RKO (cell line): ENCODE data around the gene TRIM59.

Source experiments
- DNase-seq: peaks from one replicate; pipeline ENCODE4 v3.0.0-alpha.2; 2016; ENCODE audit warnings: low spot score

TRIM59 gene

DNA sequence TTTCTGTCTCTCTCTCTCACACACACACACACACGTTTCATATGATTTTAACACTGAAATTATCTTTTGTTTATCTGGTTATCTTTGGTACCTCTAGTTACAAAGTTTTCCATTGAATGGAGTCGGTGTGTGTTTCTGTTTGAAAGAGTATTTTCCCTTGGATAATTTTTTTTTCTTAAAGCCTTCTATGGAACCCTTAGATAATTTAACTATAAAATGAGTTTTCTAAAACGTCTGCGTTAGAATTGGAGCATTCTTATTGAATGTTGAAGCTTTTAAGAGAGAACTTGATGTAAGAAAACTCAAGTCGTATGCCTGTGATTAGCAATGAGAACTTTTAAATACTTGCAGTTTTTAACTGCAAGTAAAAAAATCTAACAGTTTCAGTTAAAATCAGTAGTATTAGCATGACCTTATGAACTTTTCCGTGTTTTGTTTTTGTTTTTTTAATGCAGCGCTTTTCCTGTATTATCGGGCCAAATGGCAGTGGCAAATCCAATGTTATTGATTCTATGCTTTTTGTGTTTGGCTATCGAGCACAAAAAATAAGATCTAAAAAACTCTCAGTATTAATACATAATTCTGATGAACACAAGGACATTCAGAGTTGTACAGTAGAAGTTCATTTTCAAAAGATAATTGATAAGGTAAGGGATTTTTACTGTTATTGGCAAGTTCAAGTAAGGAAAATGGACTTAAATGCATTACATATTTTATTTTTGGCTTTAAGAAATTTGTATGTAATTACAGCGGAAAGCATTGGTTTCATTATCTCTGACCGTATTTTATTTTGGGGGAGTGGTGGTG lies 47.2 kb downstream of the TRIM59 start:
- no peak for DNase-seq

GRCh38 chr3:160401291-160402095 lies 48.1 kb downstream of the TRIM59 start:
- DNase-seq = peak; percentile 86

DNA sequence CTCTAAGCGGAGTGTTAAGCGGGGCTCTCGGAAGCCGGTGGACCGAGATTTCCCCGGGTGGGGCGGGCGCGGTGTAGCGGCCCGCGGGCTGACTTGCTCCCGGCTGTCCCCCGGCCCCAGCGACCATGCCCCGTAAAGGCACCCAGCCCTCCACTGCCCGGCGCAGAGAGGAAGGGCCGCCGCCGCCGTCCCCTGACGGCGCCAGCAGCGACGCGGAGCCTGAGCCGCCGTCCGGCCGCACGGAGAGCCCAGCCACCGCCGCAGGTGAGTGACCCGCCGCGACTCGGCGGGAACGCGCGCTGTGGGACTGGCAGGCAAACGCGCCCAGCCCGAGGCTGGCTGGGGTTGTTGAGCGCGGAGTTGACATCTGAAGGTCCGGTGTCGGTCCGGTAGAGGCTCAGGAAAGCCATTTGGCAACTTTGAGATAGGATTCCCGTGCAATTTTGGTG lies 48.9 kb downstream of the TRIM59 start:
- DNase-seq = no peak

- peak; percentile 61 for DNase-seq
Observed at GRCh38 chr3:160400030-160400701, 49.4 kb downstream of the TRIM59 start.

GRCh38 chr3:160399125-160400029 lies 50.2 kb downstream of the TRIM59 start, which contains the start of the genes IFT80 and SMC4:
Gene IFT80 (minus strand): TSS chr3:160399225. CDS start chr3:160384600, 14,625 bp downstream.
Gene SMC4 (plus strand): TSS chr3:160399650. CDS start chr3:160400827, 1,177 bp downstream.
- DNase-seq = peak; percentile 95

DNA sequence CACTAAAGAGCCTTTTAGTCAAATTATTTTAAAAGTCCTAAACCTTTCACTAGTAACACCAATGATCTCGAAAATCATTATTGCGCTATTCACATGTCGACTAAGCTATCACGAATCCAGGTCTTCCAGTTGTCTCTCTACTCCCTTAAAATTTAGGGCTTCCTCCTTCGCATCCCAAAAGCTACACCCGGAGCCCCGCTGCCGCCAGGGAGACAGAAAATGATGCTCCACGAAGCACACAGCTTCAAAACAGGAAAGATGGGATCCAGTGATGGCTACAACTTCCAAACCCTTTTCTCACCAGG lies 50.8 kb downstream of the TRIM59 start:
- no peak for DNase-seq

DNA sequence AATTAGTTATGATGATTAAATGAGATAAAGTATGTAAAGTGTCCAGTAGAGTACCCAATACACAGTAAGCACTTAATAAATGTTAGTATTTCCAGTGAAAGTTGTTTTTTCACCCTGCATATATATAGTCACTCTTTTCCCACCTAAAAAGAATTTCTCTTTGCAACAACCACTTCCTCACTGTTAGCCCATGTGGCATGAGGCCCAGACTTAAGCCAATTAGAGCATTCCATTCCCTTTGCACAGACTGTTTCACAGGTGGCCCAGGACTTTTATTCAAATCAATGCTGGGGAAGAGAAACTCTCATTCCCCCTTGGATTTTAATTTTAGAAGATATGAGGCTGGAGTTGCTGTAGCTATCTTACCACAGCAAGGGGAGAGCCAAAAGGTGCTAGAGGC lies 54.3 kb downstream of the TRIM59 start:
- no peak for DNase-seq

DNA sequence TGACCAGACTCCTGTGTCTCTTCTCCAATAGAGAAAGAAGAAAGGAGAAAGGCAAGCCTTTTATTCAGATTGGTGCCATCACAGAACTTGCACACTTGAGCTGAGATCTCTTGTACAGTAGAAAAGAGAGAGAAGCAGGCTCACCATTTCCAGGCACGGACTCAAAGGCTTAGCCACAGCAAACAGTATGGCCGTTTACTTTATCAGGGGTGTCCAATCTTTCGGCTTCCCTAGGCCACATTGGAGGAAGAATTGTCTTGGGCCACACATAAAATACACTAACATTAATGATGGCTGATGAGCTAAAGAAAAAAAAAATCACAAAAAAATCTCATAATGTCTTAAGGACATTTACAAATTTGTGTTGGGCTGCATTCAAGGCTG lies 55.6 kb downstream of the TRIM59 start:
- no peak for DNase-seq

DNA sequence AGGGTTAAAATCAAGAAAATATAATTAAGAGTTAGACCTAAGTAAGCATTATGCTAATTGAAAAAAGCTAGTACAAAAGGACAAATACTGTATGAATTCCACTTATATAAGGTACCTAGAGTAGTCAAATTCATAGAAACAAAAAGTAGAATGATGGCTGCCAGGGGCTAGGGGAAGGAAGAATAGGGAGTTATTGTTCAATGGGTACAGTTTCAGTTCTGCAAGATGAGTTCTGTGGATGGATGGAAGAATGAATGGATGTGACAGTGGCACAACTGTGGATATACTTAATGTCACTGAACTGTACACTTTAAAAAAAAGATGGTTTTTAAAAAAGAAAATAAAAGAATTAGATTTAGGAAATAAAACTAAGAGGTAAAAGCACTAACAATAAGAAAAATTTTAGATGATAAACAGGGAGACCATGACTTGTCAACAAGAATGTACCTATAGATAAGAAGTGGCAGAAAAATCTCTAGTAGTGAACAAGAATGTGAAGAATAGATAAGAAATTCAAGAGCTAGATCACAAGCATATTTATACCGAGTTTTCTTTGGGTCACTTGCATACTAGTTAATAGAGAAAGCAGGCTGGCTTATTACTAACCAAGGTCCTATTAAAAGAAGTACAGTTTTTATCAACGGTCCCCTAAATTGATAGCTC lies 56.1 kb downstream of the TRIM59 start:
- no peak for DNase-seq

DNA sequence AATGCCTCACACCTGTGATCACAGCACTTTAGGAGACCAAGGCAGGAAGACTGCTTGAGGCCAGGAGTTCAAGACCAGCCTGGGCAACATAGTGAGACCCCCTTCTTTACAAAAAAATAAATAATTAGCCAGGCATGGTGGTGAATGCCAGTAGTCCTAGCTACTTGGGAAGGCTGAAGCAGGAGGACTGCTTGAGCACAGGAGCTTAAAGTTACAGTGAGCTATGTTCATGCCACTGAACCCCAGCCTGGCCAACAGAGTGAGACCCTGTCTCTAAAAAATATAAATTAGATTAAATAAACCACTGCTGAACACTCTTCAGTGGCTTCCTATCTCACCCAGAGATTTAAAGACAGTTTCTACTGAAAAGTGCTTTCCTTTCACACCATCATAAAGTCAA lies 56.8 kb downstream of the TRIM59 start:
- DNase-seq = no peak

GRCh38 chr3:160390565-160391138 lies 58.9 kb downstream of the TRIM59 start:
- DNase-seq = no peak
